Sigmoid colon (tissue), 4 donors: ENCODE data around the gene LCT.

Source experiments
- EP300 ChIP-seq, 4 donors: sonication (generic); formaldehyde crosslinking; IDR thresholded peaks; one replicate each; pipeline ENCODE4 v1.6.1; 2017; ENCODE audit warnings: antibody characterized with exemption in 4 of 4
- POLR2A ChIP-seq, 2 donors: fragments of 450-650 bp; IDR thresholded peaks; one replicate each; pipeline ENCODE4 v1.6.1; 2016; ENCODE audit warnings: antibody characterized with exemption in 2 of 2, mild to moderate bottlenecking in 2 of 2, moderate library complexity in 2 of 2

DNA sequence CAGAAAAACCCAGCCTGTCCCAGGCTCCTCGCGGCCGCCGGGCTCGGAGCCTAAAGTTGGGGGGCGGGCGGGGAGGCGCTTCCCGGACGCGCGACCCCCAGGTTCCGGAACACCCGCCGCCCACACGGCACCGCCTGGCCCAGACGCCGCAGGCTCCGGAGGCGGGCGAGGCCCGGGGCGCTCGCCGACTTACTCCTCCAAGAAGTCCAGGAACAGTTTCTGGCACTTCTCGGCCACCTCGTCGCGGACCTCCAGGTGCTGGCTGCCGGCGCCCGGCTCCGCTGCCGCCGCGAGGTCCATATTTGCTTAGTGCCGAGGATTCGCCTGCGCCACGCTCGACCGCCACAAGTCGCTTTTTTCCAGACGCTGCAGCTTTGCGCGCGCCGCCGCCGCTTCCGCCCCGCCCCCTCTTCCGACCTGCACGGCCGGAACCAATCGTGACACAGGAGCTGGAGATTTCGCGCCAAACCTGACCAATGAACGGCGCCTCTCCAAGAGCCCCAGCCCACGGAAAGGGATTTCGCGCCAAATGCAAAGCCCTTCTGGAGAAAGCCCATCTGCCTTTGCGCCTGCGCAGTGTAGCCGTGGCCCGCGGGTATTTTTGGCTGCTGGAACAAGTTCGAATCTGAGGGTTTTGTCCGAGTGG lies 39.2 kb upstream of the LCT start, which contains the start of gene MCM6:
- TF ChIP-seq EP300 (IDR thresholded peaks at IDR 0.05), result no peak
- TF ChIP-seq POLR2A (IDR thresholded peaks at IDR 0.05), result no peak
